Body of pancreas (tissue), 4 donors: ENCODE results near the gene GPX3. TPM values are rescaled to one million over a fixed set of nuclear protein-coding genes. Genes with fewer than 3 reads are reported as not detected.
A peak's percentile ranks its signal among the peaks of the same experiment; 100 is the strongest.

Experiments
- ATAC-seq: fragments of 150-250 bp; one replicate; pipeline ENCODE4 v1.9.1; 2016
- DNase-seq, 4 donors: peaks; one replicate each; pipeline ENCODE4 v3.0.0-alpha.2; 2019
- H3K27ac ChIP-seq, 4 donors: fragments of 200-600 bp; sonication (generic); 1 replicate in 3 of 4; 2 replicates in 1 of 4; pipeline versions ENCODE4 v1.5.1 to v1.6.1; 2016 to 2019; ENCODE audit warnings: mild to moderate bottlenecking in 1 of 4, mixed read lengths in 1 of 4, moderate library complexity in 1 of 4
- H3K27me3 ChIP-seq, 2 donors: fragments of 200-600 bp; sonication (generic); one replicate each; pipeline ENCODE4 v1.6.0; 2016; ENCODE audit warnings: mild to moderate bottlenecking in 1 of 2
- H3K36me3 ChIP-seq, 2 donors: fragments of 200-600 bp; sonication (generic); replicated peaks in 1 of 2; 2 replicates each; pipeline ENCODE4 v1.5.1; 2016; ENCODE audit warnings: low read depth in 2 of 2; ENCODE audit not compliant: insufficient read depth in 1 of 2
- H3K4me1 ChIP-seq: fragments of 200-600 bp; sonication (generic); one replicate; pipeline ENCODE4 v1.6.0; 2016
- H3K4me3 ChIP-seq, 2 donors: fragments of 200-600 bp; sonication (generic); 1 replicate in 1 of 2; 2 replicates in 1 of 2; pipeline ENCODE4 v1.5.1; 2016 to 2019
- H3K9me3 ChIP-seq, 3 donors: fragments of 200-600 bp; sonication (generic); 1 replicate in 2 of 3; 2 replicates in 1 of 3; pipeline ENCODE4 v1.5.1; 2016
- CTCF ChIP-seq, 7 experiments: fragments of 450-650 bp in 4 of 7; fragments of 200-600 bp in 3 of 7; sonication (generic) in 3 of 7; IDR thresholded peaks; one replicate each; pipeline ENCODE4 v1.5.1; 2016 to 2019; ENCODE audit warnings: antibody characterized with exemption in 7 of 7
- POLR2A ChIP-seq, 3 donors: fragments of 450-650 bp; IDR thresholded peaks; one replicate each; pipeline ENCODE4 v1.6.1; 2016; ENCODE audit warnings: antibody characterized with exemption in 3 of 3, mild to moderate bottlenecking in 2 of 3
- WGBS, 2 donors: methylation state at CpG; one replicate each; pipeline ENCODE4 v1.1.5; 2017; 5-methylcytosine and 5-hydroxymethylcytosine counted together
- intact Hi-C: fragments of 100-400 bp; cut with DNase I; formaldehyde crosslinking; loops from one replicate; pipeline ENCODE4 v1.15.1; 2023
- total RNA-seq, 2 donors: library from RNA; depleted of rRNA; stranded (reverse); fragments of >200 nt; gene quantifications; one replicate each; pipeline ENCODE4 v1.1.0, GENCODE V29; 2016

Gene GPX3
- total RNA-seq, 2 donors from 2014 or later: 686 to 1,482 TPM

- Histone ChIP-seq H3K4me3 (no peak overlapping the region), H3K27ac (peak overlapping the region in 1 of 4 donors; percentile 9), H3K9me3 (no peaks in the 10 kb centered on the region), H3K36me3 (peaks cover 16 to 62% of the 10 kb centered on the region in 2 donors), H3K4me1 (peaks cover 3% of the 10 kb centered on the region), H3K27me3 (no peaks in the 10 kb centered on the region)
- ATAC-seq (no peak), DNase-seq (no peak)
- intact Hi-C loops: no loop called here
- TF ChIP-seq POLR2A (IDR thresholded peaks at IDR 0.05) (no peak), CTCF (IDR thresholded peaks at IDR 0.05) (no peak)
- WGBS, 2 donors: 88 to 89% methylated on average over 8 of the region's 8 CpGs
These were observed 18.0 kb downstream of the GPX3 start for GRCh38 chr5:151038412-151038745.

- intact Hi-C loops: no loop called here
- Histone ChIP-seq H3K27ac (peak overlapping the region in 1 of 4 donors; percentile 9), H3K27me3 (no peaks in the 10 kb centered on the region), H3K36me3 (peaks cover 16 to 59% of the 10 kb centered on the region in 2 donors), H3K4me3 (no peak overlapping the region), H3K4me1 (peaks cover 3% of the 10 kb centered on the region), H3K9me3 (no peaks in the 10 kb centered on the region)
- ATAC-seq: no peak
- no peak for TF ChIP-seq CTCF (IDR thresholded peaks at IDR 0.05)
- no peak for TF ChIP-seq POLR2A (IDR thresholded peaks at IDR 0.05)
- no peak for DNase-seq
- 81 to 85% methylated on average over 2 to 7 of the region's 7 CpGs for WGBS, 2 donors
These were observed 18.4 kb downstream of the GPX3 start for GRCh38 chr5:151038801-151039238.

- intact Hi-C loops: no loop called here
These were observed 19.3 kb downstream of the GPX3 start for GRCh38 chr5:151039665-151040064.

GRCh38 chr5:151040211-151040747, 19.9 kb downstream of the GPX3 start:
- Histone ChIP-seq H3K36me3 (peaks cover 12 to 48% of the 10 kb centered on the region in 2 donors), H3K4me1 (peaks cover 3% of the 10 kb centered on the region), H3K9me3 (no peaks in the 10 kb centered on the region), H3K4me3 (no peak overlapping the region), H3K27me3 (no peaks in the 10 kb centered on the region), H3K27ac (no peak overlapping the region)
- DNase-seq: no peak
- no peak for ATAC-seq
- no peak for TF ChIP-seq POLR2A (IDR thresholded peaks at IDR 0.05)
- no peak for TF ChIP-seq CTCF (IDR thresholded peaks at IDR 0.05)
- WGBS, 2 donors: 69 to 72% methylated on average over 6 to 8 of the region's 8 CpGs
- intact Hi-C loops: no loop called here

More at GRCh38 chr5:151039665-151040064, 19.3 kb downstream of the GPX3 start:
- TF ChIP-seq POLR2A (IDR thresholded peaks at IDR 0.05) (no peak), CTCF (IDR thresholded peaks at IDR 0.05) (no peak)
- ATAC-seq (no peak), DNase-seq (no peak)
- H3K36me3 ChIP-seq: peaks cover 16 to 51% of the 10 kb centered on the region in 2 donors
- no peaks in the 10 kb centered on the region for H3K27me3 ChIP-seq
- no peak overlapping the region for H3K27ac ChIP-seq
- WGBS, 2 donors: 91 to 95% methylated on average over 9 of the region's 9 CpGs
- peaks cover 3% of the 10 kb centered on the region for H3K4me1 ChIP-seq
- no peaks in the 10 kb centered on the region for H3K9me3 ChIP-seq
- no peak overlapping the region for H3K4me3 ChIP-seq

- no peaks in the 10 kb centered on the region for H3K27me3 ChIP-seq
- H3K4me3 ChIP-seq: no peak overlapping the region
- intact Hi-C loops: no loop called here
- H3K9me3 ChIP-seq: no peaks in the 10 kb centered on the region
- H3K27ac ChIP-seq: no peak overlapping the region
- H3K36me3 ChIP-seq: peaks cover 12 to 41% of the 10 kb centered on the region in 2 donors
- WGBS, 2 donors: 92 to 95% methylated on average over 11 of the region's 11 CpGs
- H3K4me1 ChIP-seq: peaks cover 3% of the 10 kb centered on the region
- ATAC-seq (no peak), DNase-seq (no peak)
- TF ChIP-seq CTCF (IDR thresholded peaks at IDR 0.05) (no peak), POLR2A (IDR thresholded peaks at IDR 0.05) (no peak)
These were observed 21.3 kb downstream of the GPX3 start for GRCh38 chr5:151041577-151042268.
